GM12865 (cell line): ENCODE measurements around the gene CCL3.

Source experiments
- DNase-seq: peaks from one replicate; pipeline ENCODE4 v3.0.0; 2010; ENCODE audit warnings: low read depth
- H3K4me3 ChIP-seq: 2 replicates; pipeline ENCODE4 v1.5.1; 2011; ENCODE audit warnings: mild to moderate bottlenecking, low read depth, low read length, control low read depth
- CTCF ChIP-seq: IDR thresholded peaks from 2 replicates; pipeline ENCODE4 v1.5.1; 2011; ENCODE audit warnings: low read length, control low read depth, low read depth, inconsistent platforms; ENCODE audit not compliant: insufficient read depth; ENCODE audit errors: missing control alignments

Gene CCL3

GRCh38 chr17:36059406-36059805 is 30.5 kb downstream of the CCL3 start:
- no peak overlapping the region for H3K4me3 ChIP-seq
- no peak for TF ChIP-seq CTCF
- no peak for DNase-seq

GRCh38 chr17:36057911-36058310 is 32.0 kb downstream of the CCL3 start:
- no peak overlapping the region for H3K4me3 ChIP-seq
- TF ChIP-seq CTCF: no peak
- DNase-seq: no peak

DNA sequence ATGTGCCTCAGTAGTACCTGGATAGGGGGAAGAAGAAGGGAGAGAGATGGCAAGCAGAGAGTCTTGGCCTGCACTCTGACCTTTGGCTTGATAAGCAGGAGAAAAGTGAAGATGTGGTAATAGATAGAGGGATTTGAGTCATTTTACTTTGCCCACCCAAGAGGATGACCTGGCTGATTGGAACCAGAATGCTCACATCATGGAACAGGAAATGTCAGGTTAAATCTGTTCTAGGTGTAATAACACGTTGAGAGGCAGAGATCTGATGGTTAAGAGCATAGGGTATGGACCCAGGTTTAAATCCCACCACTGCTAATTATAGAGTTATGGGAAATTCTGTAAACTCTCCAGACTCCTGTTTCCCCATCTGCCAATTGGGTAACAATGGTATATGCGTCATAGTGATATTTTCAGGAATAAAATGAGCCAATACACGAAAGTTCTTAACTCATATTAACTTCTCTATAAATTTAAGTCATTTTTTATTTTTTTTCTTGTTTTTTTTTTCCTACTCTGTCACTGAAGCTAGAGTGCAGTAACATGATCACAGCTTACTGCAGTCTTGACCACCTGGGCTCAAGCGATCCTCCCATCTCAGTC is 33.9 kb downstream of the CCL3 start:
- no peak for TF ChIP-seq CTCF
- no peak for DNase-seq
- no peak overlapping the region for H3K4me3 ChIP-seq

DNA sequence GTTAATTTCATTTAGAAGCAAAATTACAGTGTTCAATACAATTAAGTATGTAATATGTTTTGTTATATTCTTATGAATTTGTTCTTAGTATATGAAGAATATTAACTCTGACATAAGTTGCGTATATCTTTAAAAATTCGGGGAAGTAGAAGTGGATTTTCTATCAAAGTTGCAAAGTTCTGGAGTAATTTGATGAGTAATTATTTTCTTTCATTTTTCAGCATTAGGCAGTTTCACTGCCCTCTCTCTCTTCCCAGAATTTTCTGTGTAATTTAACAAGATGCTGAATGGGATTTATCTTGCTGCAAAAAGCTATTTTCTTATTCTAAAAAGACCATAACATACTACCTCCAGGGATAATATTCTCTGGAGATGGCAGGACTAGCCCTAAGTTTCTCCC is 34.8 kb downstream of the CCL3 start:
- DNase-seq: no peak
- no peak overlapping the region for H3K4me3 ChIP-seq
- no peak for TF ChIP-seq CTCF

DNA sequence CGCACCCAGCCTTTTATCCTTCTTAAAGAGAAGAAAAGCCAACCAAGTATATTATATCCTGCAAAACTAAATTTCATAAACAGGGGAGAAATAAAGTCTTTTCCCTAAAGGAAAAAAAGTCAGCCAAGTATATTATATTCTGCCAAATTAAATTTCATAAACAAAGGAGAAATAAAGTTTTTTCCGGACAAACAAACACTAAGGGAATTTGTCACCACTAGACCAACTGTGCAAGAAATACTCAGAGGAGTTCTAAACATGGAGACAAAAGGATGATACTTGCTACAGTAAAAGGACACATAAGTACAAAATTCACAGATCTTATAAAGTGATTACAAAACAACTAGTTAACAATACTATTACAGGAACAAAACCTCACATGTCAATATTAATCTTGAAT is 40.3 kb downstream of the CCL3 start:
- H3K4me3 ChIP-seq: no peak overlapping the region
- DNase-seq: no peak
- no peak for TF ChIP-seq CTCF

- no peak for DNase-seq
Observed at GRCh38 chr17:36048066-36048465, 41.9 kb downstream of the CCL3 start.

More at GRCh38 chr17:36048066-36048465, 41.9 kb downstream of the CCL3 start:
- no peak for TF ChIP-seq CTCF
- H3K4me3 ChIP-seq: no peak overlapping the region
